ENCODE results near the gene MIGA1. TPM values are rescaled to one million over a fixed set of nuclear protein-coding genes. Genes with fewer than 3 reads are reported as not detected.
"Not testable (repeated sequence)": the region's sequence is repeated elsewhere in the genome, so short reads cannot be mapped to it uniquely, and the experiment has no call there.

Gene MIGA1
- total RNA-seq, 1 donor from 2014 or later: 8.4 TPM

DNA sequence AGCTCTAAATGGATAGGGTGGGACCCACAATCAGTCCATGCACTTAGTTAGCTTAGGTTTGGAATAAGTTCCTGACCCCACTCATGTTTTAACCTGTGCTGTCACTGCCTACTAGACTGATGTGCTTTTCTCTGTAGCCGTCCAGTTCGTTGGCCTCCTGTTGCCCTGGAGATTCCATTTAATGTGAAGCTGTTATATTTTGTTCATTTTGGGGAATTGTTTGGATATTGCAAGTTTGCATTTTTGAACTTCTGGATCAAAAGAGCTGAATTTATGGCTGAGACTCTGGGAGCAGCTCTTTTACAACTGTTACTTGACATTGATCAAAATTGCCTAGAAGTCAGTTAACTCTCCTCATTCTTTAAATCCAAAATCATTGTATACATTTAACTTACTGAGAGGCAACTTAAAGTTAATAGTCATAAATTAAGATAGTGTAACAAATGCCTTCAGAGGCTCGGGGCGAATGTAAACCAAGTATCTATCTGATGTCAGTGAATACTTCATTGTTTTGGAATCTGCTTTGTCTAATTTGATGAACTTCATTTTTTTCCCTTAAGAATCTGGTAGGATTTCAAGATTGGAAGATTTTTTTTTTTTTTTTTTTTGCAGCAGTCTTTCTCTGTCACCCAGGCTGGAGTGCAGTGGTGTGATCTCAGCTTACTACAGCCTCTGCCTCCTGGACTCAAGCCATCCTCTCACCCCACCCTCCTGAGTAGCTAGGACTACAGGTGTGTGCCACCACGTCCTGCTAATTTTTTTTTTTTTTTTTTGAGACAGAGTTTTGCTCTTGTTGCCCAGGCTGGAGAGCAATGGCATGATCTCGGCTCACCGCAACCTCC lies 38.1 kb downstream of the MIGA1 start:
- Mint-ChIP-seq H3K27ac (no peak overlapping the region), H3K36me3 (ENCODE audit: low read depth) (peaks cover 55% of the 10 kb centered on the region), H3K9me3 (no peaks in the 10 kb centered on the region), H3K4me3 (ENCODE audit: low read depth) (no peak overlapping the region), H3K27me3 (ENCODE audit: low read depth) (no peaks in the 10 kb centered on the region), H3K4me1 (ENCODE audit: low read depth) (no peaks in the 10 kb centered on the region)
- DNase-seq (ENCODE audit: low spot score): no peak
- intact Hi-C loops (cut with micrococcal nuclease): no loop called here

- intact Hi-C loops (cut with micrococcal nuclease): no loop called here
Observed at GRCh38 chr1:77820121-77820520, 40.7 kb downstream of the MIGA1 start.

DNA sequence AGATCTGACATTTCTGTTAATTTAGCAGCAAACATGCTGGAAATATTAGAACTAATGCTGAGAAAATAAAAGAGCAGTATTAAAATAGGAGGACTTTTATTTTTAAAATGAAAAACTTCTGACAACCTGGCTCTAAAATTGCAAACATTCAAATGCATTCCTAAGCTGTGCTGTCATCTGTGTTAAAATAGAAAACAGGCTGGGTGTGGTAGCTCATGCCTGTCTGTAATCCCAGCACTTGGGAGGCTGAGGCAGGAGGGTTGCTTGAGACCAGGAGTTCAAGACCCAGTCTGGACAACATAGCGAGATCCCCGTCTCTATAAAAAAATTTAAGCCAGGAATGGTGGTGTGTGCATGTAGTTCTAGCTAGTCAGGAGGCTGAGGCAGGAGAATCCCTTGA lies 44.6 kb downstream of the MIGA1 start:
- no peak for DNase-seq (ENCODE audit: low spot score)
- intact Hi-C loops (cut with micrococcal nuclease): loop anchor here (2.0 kb wide), 1 partner anchor 291 kb away; no protein-coding TSS in a partner anchor
- H3K4me1 Mint-ChIP-seq (ENCODE audit: low read depth): peaks cover 4% of the 10 kb centered on the region
- H3K9me3 Mint-ChIP-seq: no peaks in the 10 kb centered on the region
- no peak overlapping the region for H3K27ac Mint-ChIP-seq
- H3K27me3 Mint-ChIP-seq (ENCODE audit: low read depth): no peaks in the 10 kb centered on the region
- H3K36me3 Mint-ChIP-seq (ENCODE audit: low read depth): peaks cover 25% of the 10 kb centered on the region
- H3K4me3 Mint-ChIP-seq (ENCODE audit: low read depth): no peak overlapping the region

More at GRCh38 chr1:77820121-77820520, 40.7 kb downstream of the MIGA1 start:
- Mint-ChIP-seq H3K9me3 (no peaks in the 10 kb centered on the region), H3K4me1 (ENCODE audit: low read depth) (no peaks in the 10 kb centered on the region), H3K4me3 (ENCODE audit: low read depth) (no peak overlapping the region), H3K27me3 (ENCODE audit: low read depth) (no peaks in the 10 kb centered on the region), H3K36me3 (ENCODE audit: low read depth) (peaks cover 45% of the 10 kb centered on the region), H3K27ac (no peak overlapping the region)
- no peak for DNase-seq (ENCODE audit: low spot score)

DNA sequence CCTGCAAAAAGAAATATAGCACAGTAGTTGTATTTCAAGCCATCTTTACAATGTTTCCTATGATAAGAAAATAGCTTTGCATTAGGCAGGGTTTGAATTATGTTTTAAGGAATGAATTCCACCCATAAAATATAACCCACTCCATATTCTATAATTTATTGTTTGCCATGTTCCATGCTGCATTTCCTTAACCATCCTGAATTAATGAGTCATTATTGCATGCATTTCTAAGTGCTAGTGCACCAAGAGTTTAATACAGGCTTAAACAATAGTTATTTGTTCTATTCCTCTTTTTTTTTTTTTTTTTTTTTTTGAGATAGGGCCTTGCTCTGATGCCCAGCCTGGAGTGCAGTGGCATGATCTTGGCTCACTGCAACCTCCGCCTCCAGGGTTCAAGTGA lies 45.2 kb downstream of the MIGA1 start:
- intact Hi-C loops (cut with micrococcal nuclease): loop anchor here (2.0 kb wide), 1 partner anchor 290 kb away; no protein-coding TSS in a partner anchor
- peaks cover 23% of the 10 kb centered on the region for H3K36me3 Mint-ChIP-seq (ENCODE audit: low read depth)
- H3K27ac Mint-ChIP-seq: no peak overlapping the region
- H3K9me3 Mint-ChIP-seq: no peaks in the 10 kb centered on the region
- H3K4me3 Mint-ChIP-seq (ENCODE audit: low read depth): no peak overlapping the region
- DNase-seq (ENCODE audit: low spot score): no peak
- no peaks in the 10 kb centered on the region for H3K27me3 Mint-ChIP-seq (ENCODE audit: low read depth)
- H3K4me1 Mint-ChIP-seq (ENCODE audit: low read depth): peaks cover 4% of the 10 kb centered on the region

DNA sequence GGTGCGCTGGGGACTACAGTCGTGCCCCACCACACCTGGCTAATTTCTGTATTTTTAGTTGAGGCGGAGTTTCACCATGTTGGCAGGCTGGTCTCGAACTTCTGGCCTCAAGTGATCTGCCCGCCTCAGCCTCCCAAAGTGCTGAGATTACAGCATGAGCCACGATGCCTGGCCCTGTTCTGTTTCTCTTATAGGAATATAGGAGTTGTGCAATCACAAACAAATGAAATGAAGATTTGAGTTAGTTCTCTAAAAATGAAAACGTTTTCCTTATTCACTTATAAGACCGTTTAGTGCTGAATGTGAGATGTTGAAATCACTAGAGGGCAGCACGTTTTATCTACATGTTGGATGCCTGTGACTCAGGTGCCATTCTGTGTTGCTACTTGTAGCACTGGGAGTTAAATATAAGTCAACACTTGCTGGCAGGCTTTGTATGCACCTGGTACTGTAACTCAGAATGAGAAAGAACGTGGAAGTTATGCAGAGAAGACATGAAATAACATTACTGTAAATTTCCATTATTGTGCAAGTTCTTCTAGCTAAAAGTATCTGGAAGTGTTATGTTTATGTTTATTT lies 45.8 kb downstream of the MIGA1 start:
- no peak for DNase-seq (ENCODE audit: low spot score)
- H3K4me3 Mint-ChIP-seq (ENCODE audit: low read depth): no peak overlapping the region
- H3K36me3 Mint-ChIP-seq (ENCODE audit: low read depth): peaks cover 21% of the 10 kb centered on the region
- H3K27ac Mint-ChIP-seq: no peak overlapping the region
- H3K9me3 Mint-ChIP-seq: no peaks in the 10 kb centered on the region
- peaks cover 4% of the 10 kb centered on the region for H3K4me1 Mint-ChIP-seq (ENCODE audit: low read depth)
- intact Hi-C loops (cut with micrococcal nuclease): loop anchor here (2.0 kb wide), 1 partner anchor 290 kb away; no protein-coding TSS in a partner anchor
- no peaks in the 10 kb centered on the region for H3K27me3 Mint-ChIP-seq (ENCODE audit: low read depth)

DNA sequence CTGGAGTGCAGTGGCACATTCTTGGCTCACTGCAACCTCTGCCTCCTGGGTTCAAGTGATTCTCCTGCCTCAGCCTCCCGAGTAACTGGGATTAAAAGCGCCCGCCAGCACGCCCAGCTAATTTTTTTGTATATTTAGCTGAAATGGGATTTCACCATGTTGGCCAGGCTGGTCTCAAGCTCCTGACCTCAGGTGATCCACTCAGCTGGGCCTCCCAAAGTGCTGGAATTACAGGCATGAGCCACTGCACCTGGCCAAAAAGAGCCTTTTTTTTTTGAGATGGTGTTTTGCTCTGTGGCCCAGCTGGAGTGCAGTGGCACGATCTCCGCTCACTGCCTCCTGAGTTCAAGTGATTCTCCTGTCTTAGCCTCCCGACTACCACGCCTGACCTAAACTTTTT lies 47.4 kb downstream of the MIGA1 start:
- H3K27me3 Mint-ChIP-seq (ENCODE audit: low read depth); H3K4me3 Mint-ChIP-seq (ENCODE audit: low read depth); DNase-seq (ENCODE audit: low spot score); H3K4me1 Mint-ChIP-seq (ENCODE audit: low read depth); intact Hi-C loops (cut with micrococcal nuclease); H3K9me3 Mint-ChIP-seq; H3K27ac Mint-ChIP-seq: not testable (repeated sequence)
- H3K36me3 Mint-ChIP-seq (ENCODE audit: low read depth): peaks cover 15% of the 10 kb centered on the region

DNA sequence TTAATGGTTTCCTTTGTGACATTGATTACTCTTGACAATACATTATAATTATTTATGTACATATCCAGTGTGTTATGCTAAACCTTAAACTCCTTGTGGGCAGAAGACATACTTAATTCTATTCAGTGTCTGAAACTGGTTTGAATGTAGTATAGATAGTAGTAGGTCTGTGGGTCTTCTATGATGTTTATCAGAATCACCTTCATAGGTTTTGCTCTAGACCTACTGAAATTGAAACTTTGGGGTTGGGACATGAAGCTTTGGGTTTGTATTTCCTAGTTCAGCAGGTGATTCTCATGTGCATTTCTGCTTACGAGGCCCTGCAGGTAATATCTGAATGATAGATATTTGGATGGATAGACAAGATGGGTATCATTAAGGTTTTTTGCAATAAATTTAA lies 48.6 kb downstream of the MIGA1 start:
- H3K27me3 Mint-ChIP-seq (ENCODE audit: low read depth): no peaks in the 10 kb centered on the region
- H3K4me3 Mint-ChIP-seq (ENCODE audit: low read depth): no peak overlapping the region
- intact Hi-C loops (cut with micrococcal nuclease): no loop called here
- no peak overlapping the region for H3K27ac Mint-ChIP-seq
- H3K4me1 Mint-ChIP-seq (ENCODE audit: low read depth): peaks cover 4% of the 10 kb centered on the region
- H3K9me3 Mint-ChIP-seq: no peaks in the 10 kb centered on the region
- peaks cover 21% of the 10 kb centered on the region for H3K36me3 Mint-ChIP-seq (ENCODE audit: low read depth)
- DNase-seq (ENCODE audit: low spot score): no peak

GRCh38 chr1:77829851-77830250 lies 50.4 kb downstream of the MIGA1 start:
- no peak overlapping the region for H3K4me3 Mint-ChIP-seq (ENCODE audit: low read depth)
- H3K27me3 Mint-ChIP-seq (ENCODE audit: low read depth): no peaks in the 10 kb centered on the region
- H3K36me3 Mint-ChIP-seq (ENCODE audit: low read depth): peaks cover 17% of the 10 kb centered on the region
- intact Hi-C loops (cut with micrococcal nuclease): no loop called here
- peaks cover 4% of the 10 kb centered on the region for H3K4me1 Mint-ChIP-seq (ENCODE audit: low read depth)
- H3K9me3 Mint-ChIP-seq: no peaks in the 10 kb centered on the region
- DNase-seq (ENCODE audit: low spot score): no peak
- no peak overlapping the region for H3K27ac Mint-ChIP-seq

- no peak overlapping the region for H3K27ac Mint-ChIP-seq
- H3K27me3 Mint-ChIP-seq (ENCODE audit: low read depth): no peaks in the 10 kb centered on the region
- H3K4me1 Mint-ChIP-seq (ENCODE audit: low read depth): peaks cover 4% of the 10 kb centered on the region
- no peaks in the 10 kb centered on the region for H3K9me3 Mint-ChIP-seq
- no peak for DNase-seq (ENCODE audit: low spot score)
- peaks cover 17% of the 10 kb centered on the region for H3K36me3 Mint-ChIP-seq (ENCODE audit: low read depth)
- intact Hi-C loops (cut with micrococcal nuclease): no loop called here
- no peak overlapping the region for H3K4me3 Mint-ChIP-seq (ENCODE audit: low read depth)
Observed at GRCh38 chr1:77830946-77831345, 51.5 kb downstream of the MIGA1 start.

- no peak for DNase-seq (ENCODE audit: low spot score)
- intact Hi-C loops (cut with micrococcal nuclease): no loop called here
- Mint-ChIP-seq H3K4me3 (ENCODE audit: low read depth) (no peak overlapping the region), H3K4me1 (ENCODE audit: low read depth) (peaks cover 4% of the 10 kb centered on the region), H3K27ac (no peak overlapping the region), H3K36me3 (ENCODE audit: low read depth) (peaks cover 17% of the 10 kb centered on the region), H3K27me3 (ENCODE audit: low read depth) (no peaks in the 10 kb centered on the region), H3K9me3 (no peaks in the 10 kb centered on the region)
Observed at GRCh38 chr1:77831566-77831965, 52.1 kb downstream of the MIGA1 start.

- H3K4me3 Mint-ChIP-seq (ENCODE audit: low read depth): no peak overlapping the region
- peaks cover 14% of the 10 kb centered on the region for H3K36me3 Mint-ChIP-seq (ENCODE audit: low read depth)
- no peaks in the 10 kb centered on the region for H3K9me3 Mint-ChIP-seq
- DNase-seq (ENCODE audit: low spot score): no peak
- H3K27ac Mint-ChIP-seq: no peak overlapping the region
- H3K27me3 Mint-ChIP-seq (ENCODE audit: low read depth): no peaks in the 10 kb centered on the region
- intact Hi-C loops (cut with micrococcal nuclease): no loop called here
- peaks cover 4% of the 10 kb centered on the region for H3K4me1 Mint-ChIP-seq (ENCODE audit: low read depth)
Observed at GRCh38 chr1:77831976-77832711, 52.7 kb downstream of the MIGA1 start.

- no peaks in the 10 kb centered on the region for H3K27me3 Mint-ChIP-seq (ENCODE audit: low read depth)
- no peak for DNase-seq (ENCODE audit: low spot score)
- intact Hi-C loops (cut with micrococcal nuclease): no loop called here
- H3K4me1 Mint-ChIP-seq (ENCODE audit: low read depth): no peaks in the 10 kb centered on the region
- H3K27ac Mint-ChIP-seq: no peak overlapping the region
- no peak overlapping the region for H3K4me3 Mint-ChIP-seq (ENCODE audit: low read depth)
- no peaks in the 10 kb centered on the region for H3K9me3 Mint-ChIP-seq
- peaks cover 8% of the 10 kb centered on the region for H3K36me3 Mint-ChIP-seq (ENCODE audit: low read depth)
Observed at GRCh38 chr1:77832901-77833300, 53.5 kb downstream of the MIGA1 start.
